Gastroesophageal sphincter (tissue), 3 donors: Measurements from ENCODE around the gene PLN.

ENCODE experiments used
- CTCF ChIP-seq, 4 experiments: fragments of 200-600 bp in 2 of 4; fragments of 450-650 bp in 2 of 4; sonication (generic) in 1 of 4; IDR thresholded peaks; one replicate each; pipeline ENCODE4 v1.5.1; 2017 to 2019; ENCODE audit warnings: antibody characterized with exemption in 4 of 4, mild to moderate bottlenecking in 2 of 4, moderate library complexity in 2 of 4
- EP300 ChIP-seq: sonication (generic); formaldehyde crosslinking; IDR thresholded peaks from one replicate; pipeline ENCODE4 v1.6.1; 2017; ENCODE audit warnings: antibody characterized with exemption, mild to moderate bottlenecking
- POLR2A ChIP-seq, 2 donors: fragments of 450-650 bp; IDR thresholded peaks; one replicate each; pipeline ENCODE4 v1.6.1; 2017; ENCODE audit warnings: antibody characterized with exemption in 2 of 2, mild to moderate bottlenecking in 2 of 2, moderate library complexity in 1 of 2
- POLR2AphosphoS5 ChIP-seq: sonication (generic); formaldehyde crosslinking; IDR thresholded peaks from one replicate; pipeline ENCODE4 v1.6.1; 2017; ENCODE audit warnings: antibody characterized with exemption

GRCh38 chr6:118588626-118589025, 40.5 kb downstream of the PLN start:
- TF ChIP-seq CTCF (IDR thresholded peaks at IDR 0.05) (no peak), POLR2AphosphoS5 (no peak), EP300 (no peak), POLR2A (IDR thresholded peaks at IDR 0.05) (no peak)
